NCI-H526 (cell line): Measurements from ENCODE around the gene CDC16.
"Not testable (repeated sequence)": the region's sequence is repeated elsewhere in the genome, so short reads cannot be mapped to it uniquely, and the experiment has no call there.

Source experiments
- DNase-seq, 2 experiments: peaks; one replicate each; lab custom pipeline; 2025; lab: John Stamatoyannopoulos, UW

CDC16 gene

DNA sequence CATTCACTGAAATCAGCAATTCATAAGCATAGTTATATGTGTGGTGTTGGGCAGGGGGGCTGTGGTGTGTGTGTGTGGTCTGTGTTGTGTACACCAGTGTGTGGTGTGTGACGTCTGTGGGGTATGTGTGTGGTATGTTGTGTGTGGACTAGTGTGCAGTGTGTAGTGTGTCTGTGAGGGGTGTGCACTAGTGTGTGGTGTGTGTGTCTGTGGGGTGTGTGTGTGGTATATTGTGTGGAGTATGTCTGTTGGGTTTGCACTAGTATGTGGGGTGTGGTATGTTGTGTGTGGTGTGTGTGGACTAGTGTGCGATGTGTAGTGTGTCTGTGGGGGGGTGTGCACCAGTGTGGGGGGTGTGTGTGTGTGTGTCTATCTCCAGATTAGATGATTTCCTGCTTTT is 7.2 kb upstream of the CDC16 start:
- DNase-seq = no peak

DNA sequence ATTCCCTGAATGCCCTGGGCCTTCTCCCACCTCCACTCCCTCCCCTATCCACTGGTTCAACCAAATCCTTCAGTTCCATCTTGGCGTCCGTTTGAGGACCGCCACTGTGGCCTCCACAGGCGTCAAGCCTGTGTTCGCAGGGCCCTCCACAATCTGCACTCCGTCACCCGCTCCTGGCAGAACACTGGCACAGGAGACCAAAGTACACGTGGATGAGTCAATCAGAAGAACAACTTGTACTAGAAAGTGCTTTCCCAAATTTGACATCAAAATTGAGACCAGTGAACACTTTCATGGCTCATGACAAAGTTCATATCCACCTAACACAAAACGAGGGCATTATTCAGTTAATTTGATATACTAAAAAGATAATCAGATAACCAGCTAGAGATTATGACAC is 6.5 kb upstream of the CDC16 start:
- no peak for DNase-seq

DNA sequence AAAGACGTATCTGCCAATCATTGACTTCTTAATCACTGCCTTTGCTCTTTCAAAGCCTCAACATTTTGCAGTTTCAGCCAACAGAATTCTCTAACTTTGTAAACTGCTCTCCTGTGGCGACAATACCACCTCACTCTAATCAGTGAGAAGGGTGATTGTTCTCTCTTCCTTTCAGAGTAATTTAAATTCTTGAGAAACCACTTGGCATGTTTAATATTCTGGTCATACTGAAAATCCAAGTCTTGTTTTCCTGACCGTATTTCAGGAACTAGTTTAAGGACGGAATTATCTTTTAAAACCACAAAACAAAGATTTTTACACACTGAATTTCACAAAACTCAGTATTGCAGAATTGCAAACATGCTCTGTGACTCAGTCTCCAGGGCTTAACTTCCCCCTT is 5.2 kb upstream of the CDC16 start:
- no peak for DNase-seq

DNA sequence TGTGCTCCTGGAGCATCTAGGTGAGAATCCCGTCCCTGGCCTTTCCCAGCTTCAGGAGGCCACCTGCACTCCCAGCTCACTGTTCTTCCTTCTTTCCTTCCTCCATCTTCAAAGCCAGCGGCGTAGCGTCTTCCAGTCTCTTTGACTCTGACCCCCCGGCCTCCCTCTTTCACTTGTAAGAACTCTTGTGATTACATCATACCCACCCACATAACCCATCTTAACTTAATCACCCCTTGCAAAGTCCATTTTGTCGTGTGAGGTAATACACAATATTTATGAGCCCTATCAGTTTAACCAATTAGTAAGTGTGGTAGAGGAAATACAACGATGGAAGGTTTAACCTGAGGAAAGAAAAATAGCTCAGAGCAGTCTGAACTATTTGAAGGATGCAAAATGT is 4.6 kb upstream of the CDC16 start:
- DNase-seq = no peak

DNA sequence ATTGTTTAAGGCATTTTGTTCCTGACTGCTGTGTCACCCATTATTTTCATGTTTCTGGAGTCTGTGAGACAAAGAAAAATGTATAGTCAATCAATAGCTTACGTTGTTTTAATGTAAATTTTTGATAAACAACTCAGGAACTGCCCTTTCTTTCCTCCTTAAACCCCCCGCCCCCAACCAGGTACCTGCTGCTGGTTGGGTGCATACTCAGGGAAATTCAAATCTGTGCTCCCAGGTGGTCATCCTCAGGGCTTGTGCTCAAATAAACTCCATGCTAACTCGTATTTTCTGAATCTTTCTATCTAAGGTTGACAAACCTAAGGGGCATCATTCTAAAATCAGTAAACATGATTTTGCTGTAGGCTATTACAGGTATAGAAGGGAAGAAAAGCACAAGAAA is 4.1 kb upstream of the CDC16 start:
- no peak for DNase-seq

DNA sequence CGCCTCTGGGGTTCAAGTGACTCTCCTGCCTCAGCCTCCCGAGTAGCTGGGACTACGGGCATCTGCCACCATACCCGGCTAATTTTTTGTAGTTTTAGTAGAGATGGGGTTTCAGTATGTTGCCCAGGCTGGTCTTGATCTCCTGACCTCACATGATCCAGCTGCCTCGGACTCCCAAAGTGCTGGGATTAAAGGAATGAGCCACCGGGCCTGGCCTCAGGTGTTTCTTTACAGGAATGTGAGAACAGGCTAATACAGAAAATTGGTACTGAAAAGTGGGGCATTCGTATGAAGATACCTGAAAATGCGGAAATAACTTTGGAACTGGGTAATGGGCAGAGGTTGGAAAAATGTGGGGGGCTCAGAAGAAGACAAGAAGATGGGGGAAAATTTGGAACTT is 2.8 kb upstream of the CDC16 start:
- DNase-seq = no peak

DNA sequence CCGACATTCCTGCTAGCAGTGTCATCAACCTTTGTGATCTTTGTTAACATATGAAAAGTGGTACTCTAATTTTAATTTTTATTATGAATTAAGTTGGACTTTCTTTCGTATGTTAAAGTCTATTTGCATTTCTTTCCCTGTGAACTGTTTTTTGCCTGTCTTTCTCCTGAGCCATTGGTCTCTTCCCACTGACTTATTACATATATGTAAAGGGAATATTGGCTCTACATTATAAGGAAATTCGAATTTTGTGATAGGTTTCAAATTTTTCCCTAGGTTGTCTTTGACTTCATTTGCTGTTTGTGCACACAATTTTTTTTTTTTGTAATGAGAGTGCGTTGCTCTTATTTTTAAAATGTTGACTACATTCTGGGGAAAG is 442 bp upstream of the CDC16 start:
- peak; percentile 57 for DNase-seq

DNA sequence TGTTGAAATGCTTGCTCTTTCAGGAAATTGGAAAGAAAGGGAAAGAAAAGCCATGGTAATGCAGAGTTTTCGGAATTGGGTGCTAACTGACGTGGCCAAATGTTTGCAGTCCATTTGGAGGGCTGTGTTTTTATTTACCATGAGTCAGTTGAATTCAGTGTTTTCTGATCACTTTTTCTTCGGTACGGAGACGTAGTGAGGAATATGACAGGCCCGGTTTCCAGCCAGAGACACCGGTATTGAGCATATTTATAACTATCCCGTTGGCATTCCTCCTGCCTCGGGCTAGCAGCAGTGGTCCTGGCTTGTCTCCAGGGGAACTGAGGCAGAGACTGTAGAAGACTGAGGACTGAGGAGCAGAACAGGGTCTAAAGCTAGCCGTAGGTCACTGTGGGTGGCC is 1.0 kb downstream of the CDC16 start:
- no peak for DNase-seq

DNA sequence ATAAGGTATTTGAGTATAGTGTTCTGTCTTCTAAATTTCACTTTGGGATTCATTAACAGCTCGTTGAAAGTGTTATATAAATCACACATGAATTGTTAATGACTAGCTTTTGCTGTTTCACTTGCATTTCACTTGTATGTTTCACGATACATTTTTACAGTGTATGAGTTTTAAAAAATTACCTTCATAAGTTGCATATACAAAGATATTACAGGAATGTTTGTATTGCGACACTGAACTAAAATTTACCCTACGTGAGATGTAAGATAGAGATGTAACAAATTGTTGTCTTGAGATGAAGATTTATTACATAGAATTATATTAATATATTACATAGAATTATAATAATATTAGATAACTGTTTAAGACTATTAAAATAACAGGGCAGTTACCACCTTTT is 1.5 kb downstream of the CDC16 start:
- DNase-seq = no peak

DNA sequence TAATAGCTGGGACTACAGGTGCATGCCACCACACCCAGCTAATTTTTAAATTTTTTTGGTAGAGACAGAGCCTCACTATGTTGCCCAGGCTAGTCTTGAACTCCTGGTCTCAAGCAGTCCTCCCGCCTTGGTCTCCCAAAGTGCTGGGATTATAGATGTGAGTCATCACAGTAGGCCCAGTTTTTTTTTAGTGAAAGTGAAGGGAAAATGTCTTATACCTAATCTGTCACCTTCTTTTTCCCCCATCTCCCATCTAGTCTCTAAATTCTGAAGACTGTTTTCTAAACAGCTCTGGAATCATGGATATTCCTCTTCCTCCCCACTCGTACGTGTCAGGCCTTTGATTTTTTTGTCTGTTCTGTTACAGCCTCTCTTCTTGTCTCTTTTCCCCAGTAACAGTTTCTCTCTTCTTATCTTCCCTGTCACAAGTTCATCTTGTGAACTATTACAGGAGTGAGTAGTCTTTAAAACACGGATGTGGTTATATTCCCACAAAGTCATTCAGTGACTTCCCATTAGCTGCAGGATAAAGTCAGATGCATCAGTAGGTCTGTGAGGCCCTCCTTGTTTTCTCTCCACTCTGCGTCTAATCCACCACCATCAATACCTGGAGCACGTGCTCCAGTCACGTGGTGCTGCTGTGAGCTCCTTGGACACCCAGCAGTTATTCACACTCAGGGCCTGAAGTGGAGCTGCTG is 2.9 kb downstream of the CDC16 start:
- no peak for DNase-seq

DNA sequence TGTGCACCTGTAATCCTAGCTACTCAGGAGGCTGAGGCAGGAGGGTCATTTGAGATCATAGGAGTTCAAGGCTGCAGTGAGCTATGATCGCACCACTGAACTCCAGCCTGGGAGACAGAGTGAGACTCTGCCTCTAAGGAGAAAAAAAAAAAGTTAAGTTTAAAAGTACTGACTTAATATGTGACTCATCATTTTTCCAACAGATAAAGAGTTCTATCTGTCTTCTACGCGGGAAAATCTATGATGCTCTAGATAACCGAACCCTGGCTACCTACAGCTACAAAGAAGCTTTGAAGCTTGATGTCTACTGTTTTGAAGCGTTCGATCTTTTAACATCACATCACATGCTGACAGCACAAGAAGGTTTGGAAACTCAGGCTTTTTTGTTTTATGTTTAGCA is 7.2 kb downstream of the CDC16 start:
- DNase-seq = no peak

DNA sequence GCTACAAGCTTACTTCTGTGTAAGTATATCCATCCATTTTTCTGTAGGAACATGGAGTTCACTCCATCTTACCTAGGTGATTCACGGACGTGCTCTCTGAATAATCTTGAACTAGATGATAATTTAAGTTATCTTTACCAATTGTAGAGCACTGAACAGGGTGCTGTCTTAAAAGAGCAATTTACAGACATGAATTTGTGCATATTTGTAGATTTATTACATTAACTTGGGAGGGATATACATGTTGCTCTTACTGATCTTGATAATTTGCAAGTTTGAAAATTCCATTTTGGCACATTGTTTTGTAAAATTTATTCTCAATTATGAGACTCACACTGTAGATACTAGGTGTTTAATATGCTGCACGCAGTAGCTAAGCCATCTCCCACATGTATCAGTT is 9.3 kb downstream of the CDC16 start:
- no peak for DNase-seq

DNA sequence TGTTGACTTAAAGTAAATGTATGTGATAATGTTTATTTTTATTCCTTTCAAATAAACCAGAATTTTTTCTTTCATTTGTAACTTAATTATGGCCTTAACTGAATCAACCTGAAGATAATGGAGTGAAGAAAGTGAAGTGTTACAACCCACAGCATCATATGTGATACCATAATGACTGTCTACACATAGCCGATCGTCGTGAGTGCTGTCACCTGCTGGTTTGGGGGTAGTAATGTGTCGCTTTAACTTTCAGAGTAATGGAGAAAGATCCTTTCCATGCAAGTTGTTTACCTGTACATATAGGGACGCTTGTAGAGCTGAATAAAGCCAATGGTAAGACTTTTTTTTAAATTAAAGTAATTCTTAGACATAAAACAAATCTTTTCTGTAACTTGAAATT is 9.9 kb downstream of the CDC16 start:
- no peak for DNase-seq

DNA sequence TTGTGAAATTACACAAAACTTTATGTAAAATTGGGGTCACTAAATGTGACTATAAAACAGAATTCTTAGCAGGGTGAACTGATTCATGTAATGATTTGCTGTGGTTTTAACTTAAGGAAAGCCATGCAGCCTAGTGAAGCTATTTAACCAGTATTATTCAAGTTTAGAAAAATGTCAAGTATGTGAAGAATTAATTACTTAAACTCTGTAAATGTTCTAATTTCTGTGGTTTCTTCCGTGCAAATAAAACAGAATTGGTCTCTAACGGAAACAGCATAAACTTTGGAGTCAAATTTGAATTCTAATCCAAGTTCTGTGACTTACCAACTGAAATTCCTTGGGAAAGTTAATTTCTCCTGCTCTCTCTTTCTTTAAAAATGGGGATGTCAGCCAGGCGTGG is 13.3 kb downstream of the CDC16 start:
- no peak for DNase-seq

DNA sequence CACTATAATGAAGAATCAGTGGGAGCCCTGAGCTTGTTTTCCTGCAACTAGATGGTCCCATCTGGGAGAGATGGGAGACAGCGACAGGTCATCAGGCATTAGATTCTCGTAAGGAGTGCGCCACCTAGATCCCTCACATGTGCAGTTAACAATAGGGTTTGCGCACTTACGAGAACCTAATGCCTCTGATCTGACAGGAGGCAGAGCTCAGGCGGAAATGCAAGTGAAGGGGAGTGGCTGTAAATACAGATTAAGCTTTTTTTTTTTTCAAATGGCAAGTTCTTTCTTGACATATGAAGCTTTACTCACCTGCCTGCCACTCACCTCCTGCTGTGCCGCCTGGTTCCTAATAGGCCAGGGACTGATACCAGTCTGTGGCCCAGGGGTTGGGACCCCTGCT is 14.4 kb downstream of the CDC16 start:
- no peak for DNase-seq

DNA sequence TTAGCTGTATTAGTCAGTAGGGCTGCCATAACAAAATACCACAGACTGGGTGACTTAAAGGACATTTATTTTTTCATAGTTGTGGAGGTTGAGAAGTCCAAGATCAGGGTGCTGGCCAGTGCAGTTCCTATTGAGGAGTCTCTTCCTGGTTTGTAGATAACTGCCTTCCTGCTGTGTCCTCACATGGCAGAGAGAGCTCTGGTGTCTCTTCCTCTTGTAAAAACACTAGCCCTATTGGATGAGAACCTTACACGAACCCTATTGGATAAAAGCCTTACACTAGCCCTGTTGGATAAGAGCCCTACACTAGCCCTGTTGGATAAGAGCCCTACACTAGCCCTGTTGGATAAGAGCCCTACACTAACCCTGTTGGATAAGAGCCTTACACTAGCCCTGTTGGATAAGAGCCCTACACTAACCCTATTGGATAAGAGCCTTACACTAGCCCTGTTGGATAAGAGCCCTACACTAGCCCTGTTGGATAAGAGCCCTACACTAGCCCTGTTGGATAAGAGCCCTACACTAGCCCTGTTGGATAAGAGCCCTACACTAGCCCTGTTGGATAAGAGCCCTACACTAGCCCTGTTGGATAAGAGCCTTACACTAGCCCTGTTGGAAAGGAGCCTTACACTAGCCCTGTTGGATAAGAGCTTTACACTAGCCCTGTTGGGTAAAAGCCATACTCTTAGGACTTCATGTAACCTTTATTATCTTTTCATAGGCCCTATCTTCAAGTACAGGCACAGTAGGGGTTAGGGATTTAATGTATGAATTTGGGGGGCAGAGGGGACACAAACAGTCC is 17.1 kb downstream of the CDC16 start:
- not testable (repeated sequence) for DNase-seq

DNA sequence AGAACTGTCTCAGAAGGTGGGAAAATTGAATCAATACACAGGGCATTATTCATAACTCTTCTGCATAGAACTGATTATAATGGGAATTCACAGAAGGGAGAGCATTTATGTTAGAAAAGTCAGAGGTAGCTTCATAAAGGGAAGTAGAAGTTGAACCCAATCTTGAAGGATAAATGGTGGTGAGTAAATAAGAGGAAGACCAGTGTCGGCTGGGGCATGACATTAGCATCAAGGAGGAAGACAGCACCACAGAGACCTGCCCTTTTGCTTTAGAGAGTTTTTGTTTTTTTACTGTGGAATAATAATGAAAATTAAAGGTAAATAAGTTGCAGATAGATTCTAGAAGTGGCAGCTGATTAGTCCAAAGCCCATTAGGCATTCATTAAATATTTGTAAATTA is 21.9 kb downstream of the CDC16 start:
- DNase-seq = no peak

DNA sequence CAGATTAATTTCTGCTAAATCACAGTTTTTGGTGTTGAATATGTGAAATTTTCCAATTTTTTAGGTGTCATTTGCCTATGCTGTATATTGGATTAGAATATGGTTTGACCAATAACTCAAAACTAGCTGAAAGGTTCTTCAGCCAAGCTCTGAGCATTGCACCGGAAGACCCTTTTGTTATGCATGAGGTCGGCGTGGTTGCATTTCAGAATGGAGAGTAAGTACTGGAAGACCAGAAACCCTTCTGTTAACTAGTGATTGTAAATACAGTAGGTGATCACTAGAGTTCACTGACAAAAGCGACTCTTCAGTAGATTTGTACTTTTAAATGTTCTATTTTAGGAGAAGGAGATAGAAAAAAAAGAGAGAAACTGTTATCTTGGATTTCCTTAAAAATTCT is 22.3 kb downstream of the CDC16 start:
- no peak for DNase-seq

DNA sequence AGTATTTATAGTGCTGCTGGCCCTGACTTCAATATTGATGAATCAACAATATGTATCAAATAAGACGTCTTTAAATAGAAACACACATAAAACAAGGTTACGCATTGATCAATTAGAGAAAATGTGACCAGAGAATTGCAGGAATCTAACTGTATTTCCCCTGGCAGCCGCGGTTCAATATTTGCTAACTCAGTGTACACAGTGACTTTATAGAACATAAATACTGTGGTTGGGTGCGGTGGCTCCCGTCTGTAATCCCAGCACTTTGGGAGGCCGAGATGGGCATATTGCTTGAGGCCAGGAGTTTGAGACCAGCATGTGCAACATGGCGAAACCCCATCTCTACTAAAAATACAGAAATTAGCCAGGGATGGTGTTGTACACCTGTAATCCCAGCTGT is 23.9 kb downstream of the CDC16 start:
- DNase-seq = no peak

DNA sequence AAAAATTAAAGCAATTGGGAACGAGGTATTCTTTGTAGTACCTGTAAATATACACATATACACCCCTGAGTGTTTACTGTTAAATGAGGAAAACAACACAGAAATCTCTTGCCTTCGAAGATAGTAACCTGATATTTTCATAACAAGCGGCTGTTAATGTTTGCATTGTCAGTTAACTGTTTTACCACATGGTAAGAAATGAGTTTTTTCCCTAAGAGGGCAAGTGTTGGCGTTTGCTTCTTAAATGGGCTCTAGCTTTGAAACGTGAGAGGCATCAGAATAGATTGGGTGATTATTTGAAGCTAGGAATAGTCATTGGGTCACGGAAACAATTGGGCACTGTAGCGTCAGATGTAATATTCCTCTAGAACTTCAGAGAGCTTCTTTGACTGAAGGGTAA is 24.7 kb downstream of the CDC16 start:
- peak in 1 of 2 experiments; percentile 19 for DNase-seq

DNA sequence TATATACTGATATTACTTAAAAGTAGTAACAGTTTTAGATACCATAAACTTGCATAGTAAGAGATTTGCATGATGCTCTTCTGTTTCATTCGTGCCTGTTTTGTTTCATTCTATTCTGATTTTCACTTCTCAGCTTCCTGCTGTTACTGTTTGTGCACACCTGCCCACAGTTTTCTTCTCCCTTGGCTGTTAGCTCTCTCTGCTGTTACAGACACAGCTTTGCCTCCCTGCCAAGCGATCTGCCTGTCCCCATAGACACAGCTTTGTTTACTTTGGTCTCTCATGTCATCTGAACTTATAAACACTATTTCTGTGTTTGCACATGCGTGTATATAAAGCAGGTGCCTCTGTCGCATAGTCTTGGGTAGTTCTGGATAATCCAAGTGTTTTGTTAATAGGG is 25.3 kb downstream of the CDC16 start:
- peak; percentile 63 to 79 for DNase-seq

DNA sequence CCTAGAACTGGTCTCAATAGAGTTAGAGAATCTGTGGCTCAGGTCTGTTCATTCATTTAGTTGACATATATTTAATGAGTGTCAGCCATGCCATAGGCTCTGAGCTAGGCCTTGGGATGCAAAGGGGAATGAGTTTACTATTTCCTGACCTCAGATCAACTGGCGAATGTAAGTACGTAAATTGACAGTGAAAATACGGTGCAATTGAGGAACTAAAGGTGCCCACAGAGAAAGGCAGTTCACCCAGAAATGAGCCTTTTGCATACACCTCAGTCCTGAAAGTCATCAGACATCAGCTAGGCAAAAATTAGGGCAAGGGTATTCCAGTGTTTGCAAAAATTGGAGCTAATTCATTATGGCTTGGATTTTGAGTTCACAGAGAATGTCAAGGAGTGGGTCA is 26.1 kb downstream of the CDC16 start:
- DNase-seq = no peak

DNA sequence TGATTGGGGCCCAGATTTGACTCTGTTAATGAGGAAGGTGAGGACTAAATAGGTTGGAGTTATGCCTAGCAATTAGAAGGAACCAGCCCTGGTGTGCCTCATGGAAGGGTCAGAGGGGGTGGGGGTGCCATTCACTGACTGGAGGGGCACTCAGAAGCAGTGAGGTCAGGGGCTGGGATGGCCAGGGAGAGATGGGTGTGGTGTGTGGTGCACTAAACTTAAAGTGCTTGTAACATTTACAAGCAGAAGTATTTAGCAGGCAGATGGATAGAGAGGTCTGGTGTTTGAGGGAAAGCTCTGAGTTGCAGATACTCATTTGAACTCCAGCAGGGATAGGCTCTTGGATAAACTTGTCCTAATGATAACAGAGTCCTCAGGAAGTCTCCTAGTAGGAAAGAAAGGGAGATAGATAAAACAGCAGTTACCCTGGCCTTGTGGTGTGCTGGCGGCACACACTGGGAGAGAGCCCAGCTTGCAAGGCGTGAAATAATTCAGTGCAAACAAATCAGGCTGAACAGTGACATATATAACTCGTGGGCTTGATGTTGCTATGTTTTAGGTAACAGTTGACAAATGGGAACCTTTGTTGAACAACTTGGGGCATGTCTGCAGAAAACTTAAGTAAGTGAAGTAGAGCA is 26.8 kb downstream of the CDC16 start:
- no peak for DNase-seq
